ENCODE measurements around the gene SNN.

DNA sequence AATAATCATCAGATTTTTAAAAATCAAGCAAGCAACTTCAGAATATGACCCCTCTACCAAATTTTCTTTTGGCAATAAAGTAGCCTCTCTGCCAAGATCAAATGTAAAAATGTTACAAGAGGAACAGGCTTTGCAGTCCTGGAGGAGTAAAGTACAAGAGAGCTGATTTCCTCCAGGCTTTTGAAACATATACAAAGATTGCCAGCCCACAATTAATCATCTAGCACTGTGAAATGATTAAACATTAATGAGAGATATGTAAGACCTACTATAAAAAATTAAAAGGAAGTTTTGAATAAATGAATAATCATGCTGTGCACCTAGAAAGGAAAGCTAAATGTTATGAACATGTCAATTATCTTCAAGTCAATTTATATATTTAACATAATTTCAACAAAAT, 48.1 kb downstream of the SNN start:
- TF ChIP-seq CTCF (IDR thresholded peaks at IDR 0.05) = no peak
- TF ChIP-seq POLR2A (IDR thresholded peaks at IDR 0.05) = no peak

All from vagina (tissue), 2 donors.